Liver (tissue), 9 donors: ENCODE data around the gene GPR55. TPM values are rescaled to one million over a fixed set of nuclear protein-coding genes. Genes with fewer than 3 reads are reported as not detected.

ENCODE experiments used
- DNase-seq: peaks from one replicate; pipeline ENCODE4 v3.0.0-alpha.2; 2017; ENCODE audit warnings: low spot score
- H3K27ac ChIP-seq, 2 donors: one replicate each; pipeline ENCODE4 v1.7.0; 2013; ENCODE audit warnings: inconsistent platforms in 2 of 2, low read length in 2 of 2, control low read depth in 1 of 2, low read depth in 1 of 2, mild to moderate bottlenecking in 1 of 2
- H3K27me3 ChIP-seq, 4 donors: one replicate each; pipeline versions ENCODE4 v1.6.1 to v1.7.0; 2013; ENCODE audit warnings: low read length in 3 of 4, inconsistent platforms in 1 of 4, mild to moderate bottlenecking in 1 of 4, moderate library complexity in 1 of 4; ENCODE audit not compliant: control insufficient read depth in 4 of 4, insufficient read depth in 4 of 4
- H3K36me3 ChIP-seq, 4 donors: one replicate each; pipeline versions ENCODE4 v1.6.1 to v1.7.0; 2013; ENCODE audit warnings: low read length in 3 of 4, mild to moderate bottlenecking in 3 of 4, low read depth in 1 of 4, moderate library complexity in 1 of 4; ENCODE audit not compliant: control insufficient read depth in 4 of 4, insufficient read depth in 3 of 4
- H3K4me1 ChIP-seq, 4 donors: one replicate each; pipeline versions ENCODE4 v1.6.1 to v1.7.0; 2013; ENCODE audit warnings: low read length in 3 of 4, mild to moderate bottlenecking in 3 of 4, moderate library complexity in 1 of 4; ENCODE audit not compliant: control insufficient read depth in 4 of 4, insufficient read depth in 4 of 4
- H3K4me3 ChIP-seq, 3 donors: one replicate each; pipeline versions ENCODE4 v1.6.1 to v1.7.0; 2013; ENCODE audit warnings: low read length in 3 of 3, control low read depth in 1 of 3, low read depth in 1 of 3, mild to moderate bottlenecking in 1 of 3
- H3K9ac ChIP-seq, 2 donors: one replicate each; pipeline ENCODE4 v1.7.0; 2013; ENCODE audit warnings: low read length in 2 of 2, mild to moderate bottlenecking in 2 of 2, moderate library complexity in 2 of 2, control low read depth in 1 of 2, low read depth in 1 of 2
- H3K9me3 ChIP-seq, 4 donors: one replicate each; pipeline versions ENCODE4 v1.6.1 to v1.7.0; 2013; ENCODE audit warnings: low read length in 3 of 4; ENCODE audit not compliant: control insufficient read depth in 4 of 4
- ATF3 ChIP-seq: IDR thresholded peaks from 2 replicates; pipeline ENCODE4 v1.6.1; 2016; ENCODE audit warnings: antibody characterized with exemption
- CTCF ChIP-seq: fragments of 150-350 bp; IDR thresholded peaks from 2 replicates; pipeline ENCODE4 v1.5.1; 2017; ENCODE audit warnings: improper control_type of control experiment, low read depth, low read length; ENCODE audit not compliant: missing input control
- EGR1 ChIP-seq, 2 donors: IDR thresholded peaks; 2 replicates each; pipeline ENCODE4 v1.6.1; 2016 to 2018; ENCODE audit warnings: antibody characterized with exemption in 2 of 2, low read depth in 2 of 2
- FOXA1 ChIP-seq: IDR thresholded peaks from 2 replicates; pipeline ENCODE4 v1.6.1; 2016; ENCODE audit warnings: antibody characterized with exemption
- FOXA2 ChIP-seq: IDR thresholded peaks from 2 replicates; pipeline ENCODE4 v1.6.1; 2016; ENCODE audit warnings: antibody characterized with exemption
- GABPA ChIP-seq, 2 donors: IDR thresholded peaks in 1 of 2; conservative IDR thresholded peaks in 1 of 2; 2 replicates each; pipeline ENCODE4 v1.6.1; 2016; ENCODE audit warnings: antibody characterized with exemption in 2 of 2, mild to moderate bottlenecking in 1 of 2, moderate library complexity in 1 of 2
- HNF4A ChIP-seq, 2 donors: conservative IDR thresholded peaks; 2 replicates each; pipeline ENCODE4 v1.6.1; 2016; ENCODE audit warnings: antibody characterized with exemption in 2 of 2, mild to moderate bottlenecking in 2 of 2
- HNF4G ChIP-seq: IDR thresholded peaks from 2 replicates; pipeline ENCODE4 v1.6.1; 2016; ENCODE audit warnings: antibody characterized with exemption
- JUND ChIP-seq, 2 donors: IDR thresholded peaks; 2 replicates each; pipeline ENCODE4 v1.6.1; 2016; ENCODE audit warnings: antibody characterized with exemption in 2 of 2
- MAX ChIP-seq: IDR thresholded peaks from 2 replicates; pipeline ENCODE4 v1.6.1; 2016; ENCODE audit warnings: antibody characterized with exemption
- NR2F2 ChIP-seq: IDR thresholded peaks from 2 replicates; pipeline ENCODE4 v1.6.1; 2016; ENCODE audit warnings: antibody characterized with exemption
- RAD21 ChIP-seq, 2 donors: IDR thresholded peaks; 2 replicates each; pipeline ENCODE4 v1.6.1; 2016; ENCODE audit warnings: antibody characterized with exemption in 2 of 2, mild to moderate bottlenecking in 2 of 2
- RXRA ChIP-seq, 2 donors: IDR thresholded peaks; 2 replicates each; pipeline ENCODE4 v1.6.1; 2017 to 2018; ENCODE audit warnings: antibody characterized with exemption in 2 of 2, mild to moderate bottlenecking in 1 of 2
- SP1 ChIP-seq: IDR thresholded peaks from 2 replicates; pipeline ENCODE4 v1.6.1; 2018; ENCODE audit warnings: antibody characterized with exemption, mild to moderate bottlenecking
- TAF1 ChIP-seq: conservative IDR thresholded peaks from 2 replicates; pipeline ENCODE4 v1.6.1; 2016; ENCODE audit warnings: antibody characterized with exemption, mild to moderate bottlenecking
- YY1 ChIP-seq: IDR thresholded peaks from 2 replicates; pipeline ENCODE4 v1.6.1; 2016; ENCODE audit warnings: antibody characterized with exemption, mild to moderate bottlenecking
- WGBS: extraction: QIAGEN DNeasy Blood & Tissue Kit; methylation state at CpG from one replicate; pipeline ENCODE4 v1.1.7; 2013; 5-methylcytosine and 5-hydroxymethylcytosine counted together
- polyA plus RNA-seq, 2 donors: library from polyadenylated mRNA; stranded (reverse) in 1 of 2; unstranded in 1 of 2; fragments of 200-250 nt in 1 of 2; fragments of >200 nt in 1 of 2; fragmentation: Nextera tagmentation in 1 of 2; extraction: Ambion mirVana in 1 of 2; gene quantifications; one replicate each; pipeline versions ENCODE4 v1.2.1 to v1.2.3, GENCODE V29; 2013 to 2015
- total RNA-seq, 2 donors: library from RNA; depleted of rRNA; stranded (reverse); fragments of >200 nt; gene quantifications; one replicate each; pipeline ENCODE4 v1.2.3, GENCODE V29; 2014
- TF ChIP-seq, protein P1 (sequence below): IDR thresholded peaks from 2 replicates; pipeline ENCODE4 v1.6.1; 2016; ENCODE audit warnings: antibody characterized with exemption
- TF ChIP-seq, protein P2 (sequence below): IDR thresholded peaks from 2 replicates; pipeline ENCODE4 v1.6.1; 2016; ENCODE audit warnings: antibody characterized with exemption, mild to moderate bottlenecking
- donor health status: healthy.
- donor health status: healthy.
- donor health status: healthy.
- donor health status: healthy.
- donor health status: healthy.

Gene GPR55
- total and polyA plus RNA-seq, 4 donors = 0.05 to 0.17 (median 0.10) TPM; not detected in 1

DNA sequence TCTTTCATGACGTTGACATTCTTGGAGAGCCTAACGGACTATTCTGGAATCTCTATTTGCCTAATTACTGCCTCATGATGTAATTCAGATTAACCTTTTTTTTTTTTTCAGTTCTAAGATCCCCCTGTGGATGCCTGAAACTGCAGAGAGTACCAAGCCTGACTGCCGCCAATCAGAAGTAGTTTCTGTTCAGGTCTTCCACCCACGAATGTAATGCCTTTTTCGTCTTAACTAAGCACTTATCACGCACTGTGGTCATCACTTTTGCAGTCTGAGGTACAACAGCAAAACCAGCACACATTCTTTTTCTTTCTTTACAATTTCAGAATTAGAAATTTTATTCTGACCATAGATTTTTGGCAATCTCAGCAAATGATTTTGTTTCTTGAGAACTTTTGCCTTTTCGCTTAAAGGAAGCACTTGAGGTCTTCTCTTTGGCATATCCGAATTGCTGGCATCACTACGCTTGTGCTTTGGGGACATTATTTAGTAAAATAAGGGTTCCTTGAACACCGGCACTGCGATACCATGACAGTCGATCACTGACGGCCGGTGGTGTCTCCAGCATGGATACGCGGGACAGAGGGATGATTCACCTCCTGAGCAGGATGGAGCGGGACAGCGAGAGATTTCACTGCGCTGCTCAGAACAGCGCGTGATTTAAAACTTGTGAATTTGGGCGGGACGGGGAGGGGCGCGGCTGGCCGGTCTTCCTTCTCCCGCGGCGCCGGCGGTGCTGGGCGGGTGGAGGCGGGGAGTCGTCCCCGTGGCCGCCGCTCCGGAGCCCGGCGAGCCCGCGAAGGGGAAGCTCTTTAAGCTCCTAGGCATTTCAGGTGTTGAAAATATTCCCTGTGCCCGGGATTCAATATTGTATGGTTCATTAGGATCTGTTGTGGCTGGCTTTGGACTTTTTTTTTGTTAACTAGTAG is 32.0 kb upstream of the GPR55 start:
- Histone ChIP-seq H3K4me1 (peaks cover 0 to 6% (median 1%) of the 10 kb centered on the region in 4 donors), H3K27me3 (peaks cover 0 to 15% (median 3%) of the 10 kb centered on the region in 4 donors), H3K4me3 (peak overlapping the region in 1 of 3 donors; percentile 39), H3K27ac (no peak overlapping the region), H3K36me3 (no peaks in the 10 kb centered on the region), H3K9ac (no peak overlapping the region), H3K9me3 (no peaks in the 10 kb centered on the region)
- no peak for DNase-seq
- no peak for TF ChIP-seq HNF4G
- no peak for TF ChIP-seq RAD21 (IDR thresholded peaks at IDR 0.05)
- TF ChIP-seq ATF3 = no peak
- TF ChIP-seq SP1 = no peak
- no peak for TF ChIP-seq HNF4A (conservative IDR thresholded peaks at IDR 0.05)
- TF ChIP-seq FOXA2 = no peak
- TF ChIP-seq, protein P1, sequence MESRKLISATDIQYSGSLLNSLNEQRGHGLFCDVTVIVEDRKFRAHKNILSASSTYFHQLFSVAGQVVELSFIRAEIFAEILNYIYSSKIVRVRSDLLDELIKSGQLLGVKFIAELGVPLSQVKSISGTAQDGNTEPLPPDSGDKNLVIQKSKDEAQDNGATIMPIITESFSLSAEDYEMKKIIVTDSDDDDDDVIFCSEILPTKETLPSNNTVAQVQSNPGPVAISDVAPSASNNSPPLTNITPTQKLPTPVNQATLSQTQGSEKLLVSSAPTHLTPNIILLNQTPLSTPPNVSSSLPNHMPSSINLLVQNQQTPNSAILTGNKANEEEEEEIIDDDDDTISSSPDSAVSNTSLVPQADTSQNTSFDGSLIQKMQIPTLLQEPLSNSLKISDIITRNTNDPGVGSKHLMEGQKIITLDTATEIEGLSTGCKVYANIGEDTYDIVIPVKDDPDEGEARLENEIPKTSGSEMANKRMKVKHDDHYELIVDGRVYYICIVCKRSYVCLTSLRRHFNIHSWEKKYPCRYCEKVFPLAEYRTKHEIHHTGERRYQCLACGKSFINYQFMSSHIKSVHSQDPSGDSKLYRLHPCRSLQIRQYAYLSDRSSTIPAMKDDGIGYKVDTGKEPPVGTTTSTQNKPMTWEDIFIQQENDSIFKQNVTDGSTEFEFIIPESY = no peak
- no peak for TF ChIP-seq GABPA (IDR thresholded peaks at IDR 0.05 in 1 of 2, conservative IDR thresholded peaks at IDR 0.05 in 1 of 2)
- no peak for TF ChIP-seq TAF1
- TF ChIP-seq YY1 = no peak
- no peak for TF ChIP-seq FOXA1
- WGBS = 13% methylated on average over 43 of the region's 43 CpGs

DNA sequence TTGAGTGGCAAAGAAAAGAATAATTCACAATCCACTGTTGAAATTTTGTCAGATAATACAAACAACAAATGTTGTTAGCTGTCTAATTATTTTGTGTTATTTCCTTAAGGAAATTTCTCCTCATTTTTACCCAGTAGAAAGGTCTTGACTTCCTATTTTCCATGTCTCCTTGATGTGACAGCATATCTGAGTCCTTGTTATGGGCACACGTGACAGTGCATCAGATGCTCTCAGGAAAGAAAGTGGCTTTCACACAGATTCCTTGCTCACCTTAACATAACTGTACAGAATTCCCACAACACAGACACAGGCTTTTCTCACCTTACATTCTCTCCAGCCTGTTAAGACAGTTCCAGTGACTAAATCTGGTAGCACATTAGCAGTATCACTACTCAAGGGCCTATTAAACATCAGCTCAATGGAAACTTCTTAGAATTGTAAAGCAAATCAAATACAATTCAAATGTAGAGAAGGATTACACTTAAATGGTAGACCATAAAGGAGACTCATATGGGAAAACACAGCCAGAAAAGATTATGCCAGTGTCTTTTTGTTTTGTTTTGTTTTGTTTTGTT is 30.2 kb upstream of the GPR55 start:
- no peak for TF ChIP-seq HNF4G
- TF ChIP-seq FOXA1 = no peak
- no peak for TF ChIP-seq EGR1 (IDR thresholded peaks at IDR 0.05; ENCODE audit: low read depth in 2 of 2)
- no peak for TF ChIP-seq HNF4A (conservative IDR thresholded peaks at IDR 0.05)
- TF ChIP-seq MAX = no peak
- TF ChIP-seq JUND (IDR thresholded peaks at IDR 0.05) = no peak
- TF ChIP-seq SP1 = no peak
- no peak for TF ChIP-seq NR2F2
- no peak for TF ChIP-seq YY1
- no peak for TF ChIP-seq RXRA (IDR thresholded peaks at IDR 0.05)
- no peak for TF ChIP-seq FOXA2
- no peak for TF ChIP-seq TAF1
- TF ChIP-seq CTCF = no peak
- TF ChIP-seq, protein P1 = no peak
- TF ChIP-seq RAD21 (IDR thresholded peaks at IDR 0.05) = no peak
- TF ChIP-seq, protein P2, sequence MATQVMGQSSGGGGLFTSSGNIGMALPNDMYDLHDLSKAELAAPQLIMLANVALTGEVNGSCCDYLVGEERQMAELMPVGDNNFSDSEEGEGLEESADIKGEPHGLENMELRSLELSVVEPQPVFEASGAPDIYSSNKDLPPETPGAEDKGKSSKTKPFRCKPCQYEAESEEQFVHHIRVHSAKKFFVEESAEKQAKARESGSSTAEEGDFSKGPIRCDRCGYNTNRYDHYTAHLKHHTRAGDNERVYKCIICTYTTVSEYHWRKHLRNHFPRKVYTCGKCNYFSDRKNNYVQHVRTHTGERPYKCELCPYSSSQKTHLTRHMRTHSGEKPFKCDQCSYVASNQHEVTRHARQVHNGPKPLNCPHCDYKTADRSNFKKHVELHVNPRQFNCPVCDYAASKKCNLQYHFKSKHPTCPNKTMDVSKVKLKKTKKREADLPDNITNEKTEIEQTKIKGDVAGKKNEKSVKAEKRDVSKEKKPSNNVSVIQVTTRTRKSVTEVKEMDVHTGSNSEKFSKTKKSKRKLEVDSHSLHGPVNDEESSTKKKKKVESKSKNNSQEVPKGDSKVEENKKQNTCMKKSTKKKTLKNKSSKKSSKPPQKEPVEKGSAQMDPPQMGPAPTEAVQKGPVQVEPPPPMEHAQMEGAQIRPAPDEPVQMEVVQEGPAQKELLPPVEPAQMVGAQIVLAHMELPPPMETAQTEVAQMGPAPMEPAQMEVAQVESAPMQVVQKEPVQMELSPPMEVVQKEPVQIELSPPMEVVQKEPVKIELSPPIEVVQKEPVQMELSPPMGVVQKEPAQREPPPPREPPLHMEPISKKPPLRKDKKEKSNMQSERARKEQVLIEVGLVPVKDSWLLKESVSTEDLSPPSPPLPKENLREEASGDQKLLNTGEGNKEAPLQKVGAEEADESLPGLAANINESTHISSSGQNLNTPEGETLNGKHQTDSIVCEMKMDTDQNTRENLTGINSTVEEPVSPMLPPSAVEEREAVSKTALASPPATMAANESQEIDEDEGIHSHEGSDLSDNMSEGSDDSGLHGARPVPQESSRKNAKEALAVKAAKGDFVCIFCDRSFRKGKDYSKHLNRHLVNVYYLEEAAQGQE = no peak
- Histone ChIP-seq H3K4me3 (no peak overlapping the region), H3K9ac (no peak overlapping the region), H3K36me3 (no peaks in the 10 kb centered on the region), H3K27ac (no peak overlapping the region), H3K27me3 (peaks cover 0 to 15% (median 3%) of the 10 kb centered on the region in 4 donors), H3K9me3 (no peaks in the 10 kb centered on the region), H3K4me1 (peaks cover 0 to 6% (median 1%) of the 10 kb centered on the region in 4 donors)
- 81% methylated on average over 1 of the region's 1 CpG for WGBS
- no peak for DNase-seq
